Activated naive CD4-positive, alpha-beta T cell treated with anti-CD3 and anti-CD28 coated beads, Interleukin-2, amount 50 U/mL, for 72 hours (primary cell): ENCODE data around the gene MIGA2. TPM values are rescaled to one million over a fixed set of nuclear protein-coding genes. Genes with fewer than 3 reads are reported as not detected.
A peak's percentile ranks its signal among the peaks of the same experiment; 100 is the strongest.

Experiments used
- ATAC-seq, 2 donors: fragments of 150-1000 bp; cut with Tn5 transposase; 2 replicates each; pipeline ENCODE4 v1.10.0; 2021; ENCODE audit warnings: mild to moderate bottlenecking in 2 of 2, moderate library complexity in 2 of 2
- DNase-seq, 2 donors: peaks; one replicate each; pipeline ENCODE4 v3.0.0; 2021 to 2022; ENCODE audit warnings: low spot score in 2 of 2
- H3K27ac Mint-ChIP-seq, 2 donors: one replicate each; pipeline ENCODE4 v1.8.0; 2022; ENCODE audit warnings: mild to moderate bottlenecking in 2 of 2, mixed read lengths in 2 of 2
- H3K36me3 Mint-ChIP-seq, 2 donors: one replicate each; pipeline ENCODE4 v1.8.0; 2022; ENCODE audit warnings: mixed read lengths in 2 of 2
- H3K9me3 Mint-ChIP-seq, 2 donors: one replicate each; pipeline ENCODE4 v1.8.0; 2022; ENCODE audit warnings: mixed read lengths in 2 of 2
- total RNA-seq, 2 donors: library from RNA; stranded (reverse); gene quantifications; one replicate each; pipeline ENCODE4 v1.2.3, GENCODE V29; 2022

Gene MIGA2
- total RNA-seq, 2 donors from 2014 or later, result 30.4 to 79.3 TPM

DNA sequence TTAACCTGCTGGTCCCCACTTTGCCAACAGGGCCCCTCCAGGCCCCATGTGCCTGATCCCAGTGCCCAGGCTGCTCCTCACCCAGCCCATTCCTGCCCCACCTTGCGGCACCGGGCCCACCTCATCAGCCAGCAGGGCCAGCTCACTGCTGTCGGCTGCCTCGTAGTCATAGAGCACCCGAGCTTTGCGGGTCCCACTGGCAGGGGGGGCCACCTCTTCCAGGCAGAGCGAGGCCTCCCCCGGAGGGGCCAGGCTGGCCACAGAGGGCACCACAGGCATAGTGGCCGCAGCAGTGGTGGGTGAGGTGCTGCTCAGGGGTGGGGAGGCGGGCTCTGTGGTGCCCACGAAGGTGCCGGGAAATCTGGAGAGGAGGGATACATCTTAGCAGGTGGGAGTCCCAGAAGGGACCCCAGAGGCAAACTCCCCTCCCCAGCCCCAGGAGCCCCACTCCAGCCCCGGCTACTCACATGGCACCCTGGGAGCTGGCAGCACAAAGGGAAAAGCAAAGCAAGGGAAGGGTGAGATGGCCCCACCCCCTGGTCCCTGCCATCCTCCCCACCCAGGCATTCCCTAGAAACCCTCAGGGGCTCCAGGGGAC lies 27.3 kb upstream of the MIGA2 start:
- Mint-ChIP-seq H3K9me3 (no peaks in the 10 kb centered on the region), H3K27ac (peak overlapping the region in 1 of 2 donors; percentile 27), H3K36me3 (peaks cover 0 to 6% of the 10 kb centered on the region in 2 donors)
- DNase-seq (no peak), ATAC-seq (no peak)

DNA sequence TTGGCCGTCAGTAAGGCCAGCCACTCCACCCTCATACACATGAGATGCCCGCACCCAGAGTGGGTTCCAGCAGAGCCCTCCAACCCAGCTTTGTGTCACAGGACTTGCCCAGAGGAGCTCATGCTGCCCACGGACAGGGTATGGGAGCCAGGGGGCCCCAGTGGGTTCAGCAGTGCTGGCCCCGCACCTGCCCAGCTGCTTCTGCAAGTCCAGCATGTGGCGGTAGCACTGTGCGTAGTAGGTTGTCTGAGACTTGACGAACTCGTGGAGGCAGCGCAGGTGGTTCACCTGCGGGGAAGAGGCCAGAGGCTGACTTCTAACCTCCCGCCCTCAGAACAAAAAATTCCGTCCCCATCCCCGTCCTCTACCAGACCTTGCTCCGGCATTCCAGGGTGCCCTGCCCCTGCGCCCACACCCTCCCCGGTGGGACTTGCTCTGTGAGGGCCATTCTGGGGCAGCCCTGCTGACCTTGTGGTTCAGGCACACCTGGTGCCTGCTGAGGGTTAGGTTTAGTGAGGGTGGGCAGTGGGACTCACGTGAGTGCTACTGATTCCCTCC lies 26.8 kb upstream of the MIGA2 start:
- no peak for ATAC-seq
- no peaks in the 10 kb centered on the region for H3K9me3 Mint-ChIP-seq
- peak overlapping the region in 1 of 2 donors; percentile 27 for H3K27ac Mint-ChIP-seq
- H3K36me3 Mint-ChIP-seq, result peaks cover 0 to 11% of the 10 kb centered on the region in 2 donors
- DNase-seq, result no peak

DNA sequence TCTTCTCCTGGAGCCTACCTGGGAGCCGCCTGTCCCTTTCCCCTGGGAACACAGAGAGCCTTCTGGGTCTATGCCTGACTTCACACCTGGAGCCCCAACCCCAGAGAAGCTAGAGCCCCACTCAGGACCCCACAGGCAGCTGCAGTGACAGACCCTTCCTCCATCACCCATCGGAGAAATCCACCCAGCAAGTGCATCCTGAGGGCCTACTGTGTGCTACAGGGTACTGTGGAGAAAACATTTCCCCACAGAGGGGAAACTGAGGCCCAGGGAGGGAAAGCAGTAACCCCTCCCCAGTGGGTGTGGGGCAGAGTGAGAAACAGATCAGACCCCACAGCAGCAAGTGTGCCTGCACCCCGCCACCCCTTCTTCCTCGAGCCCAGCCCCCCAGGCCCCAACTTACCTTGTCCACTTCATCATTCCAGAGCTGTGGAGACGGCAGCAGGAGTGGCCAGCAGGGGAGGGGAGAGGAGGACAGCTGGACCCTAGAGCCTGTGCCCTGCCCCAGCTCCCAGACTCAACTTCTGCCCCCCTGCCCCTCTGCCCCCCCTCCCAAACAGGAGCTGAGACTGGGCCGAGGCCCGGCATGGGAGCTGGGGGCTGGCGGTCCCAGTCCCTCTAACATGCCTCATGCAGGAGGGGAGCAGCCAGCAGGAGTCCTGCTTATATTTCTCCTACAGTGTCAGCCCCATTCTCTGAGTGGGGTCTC lies 26.0 kb upstream of the MIGA2 start:
- ATAC-seq (no peak), DNase-seq (no peak)
- H3K27ac Mint-ChIP-seq, result peak overlapping the region in 1 of 2 donors; percentile 5
- peaks cover 0 to 9% of the 10 kb centered on the region in 2 donors for H3K36me3 Mint-ChIP-seq
- no peaks in the 10 kb centered on the region for H3K9me3 Mint-ChIP-seq

DNA sequence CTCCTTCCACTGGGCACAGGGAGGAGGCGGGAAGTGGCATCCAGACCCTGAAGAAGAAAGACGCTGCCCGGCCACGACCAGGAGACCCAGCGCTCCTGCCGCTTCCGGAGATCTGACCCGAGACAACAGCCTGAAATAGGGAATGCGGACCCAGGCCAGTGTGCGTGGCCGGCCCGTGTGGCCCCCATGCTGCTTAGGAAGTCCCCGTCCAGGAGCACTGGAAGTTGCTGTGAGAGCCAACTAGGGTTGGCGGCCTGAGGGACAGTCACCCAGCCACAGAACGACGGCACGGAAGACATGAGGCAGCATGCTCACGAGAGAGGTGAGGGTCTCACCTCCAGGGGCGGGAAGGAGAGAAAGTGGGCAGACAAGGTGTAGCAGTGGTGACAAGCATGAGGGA lies 25.3 kb upstream of the MIGA2 start:
- no peaks in the 10 kb centered on the region for H3K9me3 Mint-ChIP-seq
- peak overlapping the region in 1 of 2 donors; percentile 5 for H3K27ac Mint-ChIP-seq
- H3K36me3 Mint-ChIP-seq, result peaks cover 0 to 5% of the 10 kb centered on the region in 2 donors
- ATAC-seq (no peak), DNase-seq (no peak)

DNA sequence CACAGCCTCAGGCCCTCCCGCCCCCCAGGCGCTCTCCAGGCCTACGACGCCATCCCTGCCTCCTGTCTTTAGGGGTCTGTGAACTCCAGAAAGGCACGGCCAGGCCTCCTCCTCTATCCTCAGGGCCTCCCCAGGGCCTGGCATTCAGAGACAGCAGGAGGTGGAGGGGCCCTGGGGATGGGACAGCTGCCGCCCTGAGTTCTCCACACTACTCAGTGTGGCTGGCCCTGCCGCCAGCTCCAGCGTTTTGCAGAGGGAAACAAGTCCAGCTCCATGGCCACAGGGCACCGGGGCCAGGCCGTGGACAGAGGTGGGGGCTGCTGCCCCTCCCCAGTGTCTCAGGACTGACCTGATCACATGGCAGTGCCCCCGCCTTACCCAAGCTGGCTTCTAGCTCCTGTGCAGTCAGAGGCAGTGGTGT lies 24.7 kb upstream of the MIGA2 start:
- Mint-ChIP-seq H3K27ac (peak overlapping the region in 1 of 2 donors; percentile 5), H3K36me3 (peaks cover 0 to 5% of the 10 kb centered on the region in 2 donors), H3K9me3 (no peaks in the 10 kb centered on the region)
- DNase-seq (no peak), ATAC-seq (no peak)

DNA sequence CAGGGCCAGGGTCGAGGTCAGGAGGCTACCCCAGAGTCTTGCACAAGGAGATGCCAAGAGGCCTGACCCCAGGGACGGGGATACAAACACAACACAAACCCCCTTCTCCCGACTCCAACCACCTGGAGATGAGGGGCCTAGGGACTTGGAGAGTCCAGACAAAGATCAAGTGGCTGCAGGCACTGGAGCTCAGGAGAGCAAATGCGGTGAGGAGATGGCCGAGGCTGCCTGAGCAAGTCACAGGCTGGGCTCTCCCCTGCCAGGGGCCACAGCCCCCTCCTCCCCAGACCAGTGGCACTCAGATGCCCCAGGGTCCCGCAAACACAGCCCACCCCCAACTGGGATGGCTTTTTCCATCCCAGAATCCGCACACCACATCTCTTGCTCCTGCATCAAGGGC lies 24.1 kb upstream of the MIGA2 start:
- DNase-seq (no peak), ATAC-seq (no peak)
- Mint-ChIP-seq H3K27ac (peak overlapping the region; percentile 5 to 65), H3K9me3 (no peaks in the 10 kb centered on the region), H3K36me3 (peaks cover 0 to 5% of the 10 kb centered on the region in 2 donors)

DNA sequence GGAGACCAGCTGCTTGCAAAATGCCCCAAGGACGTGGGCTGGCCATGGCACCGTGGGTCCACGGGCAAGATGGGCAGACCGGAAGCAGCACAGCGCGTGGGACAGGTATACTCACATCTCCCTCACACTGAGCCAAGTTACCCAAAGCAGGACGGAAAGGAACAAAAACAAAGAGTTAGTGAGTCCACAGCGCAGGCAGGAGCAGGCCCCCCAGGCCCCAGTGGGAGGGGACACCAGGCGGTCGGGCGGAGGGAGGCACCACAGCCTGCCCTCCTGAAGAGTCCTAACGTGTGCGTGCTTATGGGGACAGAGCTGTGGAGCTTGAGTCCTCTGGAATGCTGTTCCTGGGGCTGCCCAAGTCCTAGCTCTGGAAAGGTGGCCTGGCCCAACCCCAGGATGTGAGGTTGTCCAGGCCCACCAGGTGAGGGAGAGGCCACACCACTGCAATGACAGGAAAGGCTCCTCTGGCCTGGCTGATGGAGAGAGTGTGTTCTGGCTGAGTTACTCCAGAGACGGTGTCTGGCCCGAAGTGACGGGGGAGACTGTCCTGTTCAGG lies 23.5 kb upstream of the MIGA2 start:
- Mint-ChIP-seq H3K9me3 (no peaks in the 10 kb centered on the region), H3K27ac (peak overlapping the region; percentile 62 to 65), H3K36me3 (peaks cover 0 to 5% of the 10 kb centered on the region in 2 donors)
- ATAC-seq, result no peak
- no peak for DNase-seq

DNA sequence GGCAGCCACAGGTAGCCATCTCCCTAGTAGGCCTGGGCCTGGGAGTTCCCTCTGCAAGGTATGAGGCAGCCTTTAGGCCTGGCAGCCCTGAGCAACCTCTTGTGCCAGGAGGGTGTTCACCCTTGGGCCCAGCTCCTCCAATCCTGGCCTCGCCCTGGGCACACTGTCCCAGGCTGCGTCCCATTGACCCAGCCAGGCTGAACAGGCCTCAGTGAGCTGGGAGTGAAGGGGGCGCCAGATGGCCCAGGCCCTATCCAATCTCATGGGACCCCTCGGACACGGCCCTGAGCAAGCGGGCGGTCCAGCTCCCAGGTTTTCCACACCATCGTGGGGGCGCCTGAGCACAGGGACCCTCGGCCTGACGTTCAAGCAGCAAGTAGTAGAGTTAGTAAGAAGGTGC lies 22.8 kb upstream of the MIGA2 start:
- Mint-ChIP-seq H3K27ac (peak overlapping the region in 1 of 2 donors; percentile 62), H3K9me3 (no peaks in the 10 kb centered on the region), H3K36me3 (peaks cover 0 to 5% of the 10 kb centered on the region in 2 donors)
- no peak for DNase-seq
- ATAC-seq, result peak in 1 of 2 donors; percentile 9

DNA sequence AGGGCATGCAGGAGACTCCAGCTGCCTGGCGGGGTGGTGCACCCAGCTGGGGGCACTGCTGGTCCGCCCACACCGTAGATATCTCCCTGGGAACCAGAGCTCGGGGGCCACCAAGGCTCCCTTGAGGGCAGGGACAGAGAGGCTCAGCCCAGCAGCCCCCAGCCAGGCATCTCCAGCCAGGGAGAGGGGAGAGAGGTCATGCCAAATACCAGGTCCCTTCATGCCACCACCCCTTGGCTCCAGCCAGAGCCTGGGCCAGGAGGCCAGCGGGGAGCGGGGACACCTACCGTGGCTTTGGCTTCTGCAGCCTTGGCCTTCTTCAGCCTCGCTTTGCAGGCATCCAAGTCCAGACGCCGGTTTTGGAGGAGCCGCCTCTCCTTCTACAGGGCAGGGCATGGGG lies 22.3 kb upstream of the MIGA2 start:
- DNase-seq (no peak), ATAC-seq (no peak)
- Mint-ChIP-seq H3K9me3 (no peaks in the 10 kb centered on the region), H3K36me3 (peaks cover 0 to 5% of the 10 kb centered on the region in 2 donors), H3K27ac (peak overlapping the region in 1 of 2 donors; percentile 62)

DNA sequence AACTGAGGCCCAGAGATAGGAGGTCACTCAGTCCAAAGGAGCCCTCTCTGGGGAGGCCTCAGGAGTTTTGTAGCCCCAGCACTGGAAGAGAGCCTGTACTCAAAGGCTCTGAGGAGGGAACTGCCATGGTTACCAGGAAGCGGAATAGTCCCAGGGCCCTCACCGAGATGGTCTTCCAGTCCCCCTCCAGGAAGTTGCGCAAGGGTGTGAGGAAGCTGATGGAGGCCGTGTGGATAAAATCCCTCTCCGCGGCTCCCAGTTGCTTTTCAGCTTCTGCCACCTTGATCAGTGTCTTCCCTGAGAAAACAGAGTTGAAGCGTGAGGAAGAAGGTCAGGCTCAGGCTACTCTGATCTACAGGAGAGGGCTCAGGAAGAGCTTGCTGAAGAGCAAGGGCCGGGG lies 21.8 kb upstream of the MIGA2 start:
- peaks cover 0 to 5% of the 10 kb centered on the region in 2 donors for H3K36me3 Mint-ChIP-seq
- ATAC-seq (no peak), DNase-seq (no peak)
- H3K27ac Mint-ChIP-seq, result peak overlapping the region in 1 of 2 donors; percentile 62
- no peaks in the 10 kb centered on the region for H3K9me3 Mint-ChIP-seq

DNA sequence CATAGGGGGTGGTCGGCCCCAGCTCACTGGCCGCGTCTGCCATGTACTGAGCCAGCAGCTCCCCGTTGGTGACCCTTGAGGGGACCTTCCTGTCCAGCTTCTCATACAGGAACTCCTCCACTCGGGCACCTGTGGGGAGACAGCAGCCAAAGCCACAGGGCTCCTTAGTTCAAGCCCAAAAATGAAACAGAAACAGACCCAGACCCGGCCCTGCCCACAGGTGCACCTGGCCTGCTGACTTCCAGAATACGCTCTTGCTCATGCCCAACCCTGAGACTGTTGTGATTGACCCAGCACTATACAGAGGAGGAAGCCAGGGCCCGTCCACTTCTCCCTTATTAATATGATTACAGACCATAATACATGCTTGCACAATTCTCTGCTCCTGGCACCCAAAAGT lies 15.3 kb upstream of the MIGA2 start:
- Mint-ChIP-seq H3K9me3 (no peaks in the 10 kb centered on the region), H3K27ac (peak overlapping the region in 1 of 2 donors; percentile 79)

DNA sequence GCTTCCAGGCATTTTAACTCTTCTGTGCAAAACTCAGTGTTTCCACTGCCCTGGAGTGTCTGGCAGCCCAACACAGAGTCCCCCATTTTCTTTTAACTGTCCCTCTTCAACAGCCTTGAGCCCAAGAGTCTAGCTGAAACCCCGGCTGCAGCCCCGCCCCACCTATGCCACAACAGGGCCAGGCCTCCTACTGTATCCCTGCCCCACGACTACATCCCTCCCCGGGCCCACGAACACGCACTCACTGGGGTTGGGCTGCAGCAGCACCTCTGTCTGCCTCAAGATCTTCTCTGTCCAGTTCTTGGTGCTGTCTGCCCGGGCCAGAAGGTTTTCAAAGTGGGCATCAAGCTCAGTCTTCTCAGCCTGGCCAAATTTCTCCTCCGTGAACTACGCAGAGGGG lies 14.4 kb upstream of the MIGA2 start:
- Mint-ChIP-seq H3K9me3 (no peaks in the 10 kb centered on the region), H3K36me3 (no peaks in the 10 kb centered on the region), H3K27ac (peak overlapping the region; percentile 22 to 70)
- ATAC-seq, result no peak
- no peak for DNase-seq

More for the DNA sequence above, 15.3 kb upstream of the MIGA2 start:
- ATAC-seq (no peak), DNase-seq (no peak)
- H3K36me3 Mint-ChIP-seq, result no peaks in the 10 kb centered on the region

DNA sequence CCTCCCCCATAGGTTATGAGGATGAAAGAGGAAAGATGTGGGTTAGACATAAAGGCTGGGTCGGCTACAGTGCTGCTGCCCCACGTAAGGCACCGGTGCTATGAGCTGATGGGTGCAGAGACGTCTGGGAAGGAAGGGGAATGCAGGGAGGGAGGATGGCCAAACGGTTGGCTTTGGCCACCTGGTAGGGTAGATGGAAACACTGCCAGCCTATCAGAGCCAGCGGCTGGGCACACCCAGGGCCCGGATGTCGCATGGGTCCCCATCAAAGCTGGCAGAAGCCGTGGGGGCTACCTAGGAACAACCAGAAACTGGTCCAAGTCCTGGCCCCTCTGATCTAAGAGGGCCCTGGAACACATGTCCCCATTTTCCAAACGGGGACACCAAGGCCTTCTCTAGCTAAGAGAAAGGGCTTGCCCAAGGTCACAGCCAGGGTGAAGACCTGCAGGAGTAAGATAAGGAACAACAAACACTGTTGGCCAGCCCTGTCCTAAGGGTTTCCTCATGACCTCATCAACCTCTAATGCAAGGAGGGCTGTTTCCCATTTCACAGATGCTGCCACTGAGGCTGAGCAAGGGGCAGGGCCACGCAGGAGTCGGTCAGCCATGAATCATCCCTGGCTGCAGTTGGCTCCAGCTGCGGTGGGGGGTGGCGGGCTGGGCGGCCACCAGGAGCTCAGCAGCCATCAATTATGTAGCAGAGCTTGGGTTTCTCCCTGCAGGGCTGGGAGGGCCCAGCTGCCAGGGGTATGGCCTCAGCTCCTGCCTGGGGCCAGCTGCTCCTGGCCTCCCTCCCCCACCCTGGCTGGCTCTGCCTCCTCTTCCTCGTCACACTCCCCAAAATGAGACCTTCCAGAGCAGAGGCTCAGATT lies 13.2 kb upstream of the MIGA2 start:
- DNase-seq (no peak), ATAC-seq (no peak)
- H3K9me3 Mint-ChIP-seq, result no peaks in the 10 kb centered on the region
- H3K27ac Mint-ChIP-seq, result peak overlapping the region; percentile 22 to 59
- peaks cover 0 to 5% of the 10 kb centered on the region in 2 donors for H3K36me3 Mint-ChIP-seq

DNA sequence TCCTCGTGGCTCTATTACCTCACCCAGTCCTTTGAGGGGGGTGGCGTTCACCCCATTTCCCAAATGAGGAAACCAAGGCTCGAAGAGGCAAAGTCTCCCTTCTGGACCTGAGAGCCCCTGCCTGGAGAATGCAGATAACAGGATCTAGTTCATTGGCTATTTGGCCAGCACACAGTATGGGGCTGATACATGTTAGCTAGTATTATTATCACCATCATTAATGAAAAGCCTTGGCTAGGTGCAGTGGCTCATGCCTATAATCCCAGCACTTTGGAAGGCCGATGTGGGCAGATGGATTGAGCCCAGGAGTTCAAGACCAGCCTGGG lies 12.6 kb upstream of the MIGA2 start:
- H3K36me3 Mint-ChIP-seq, result peaks cover 0 to 5% of the 10 kb centered on the region in 2 donors
- no peak for ATAC-seq
- no peaks in the 10 kb centered on the region for H3K9me3 Mint-ChIP-seq
- no peak for DNase-seq
- peak overlapping the region in 1 of 2 donors; percentile 36 for H3K27ac Mint-ChIP-seq

DNA sequence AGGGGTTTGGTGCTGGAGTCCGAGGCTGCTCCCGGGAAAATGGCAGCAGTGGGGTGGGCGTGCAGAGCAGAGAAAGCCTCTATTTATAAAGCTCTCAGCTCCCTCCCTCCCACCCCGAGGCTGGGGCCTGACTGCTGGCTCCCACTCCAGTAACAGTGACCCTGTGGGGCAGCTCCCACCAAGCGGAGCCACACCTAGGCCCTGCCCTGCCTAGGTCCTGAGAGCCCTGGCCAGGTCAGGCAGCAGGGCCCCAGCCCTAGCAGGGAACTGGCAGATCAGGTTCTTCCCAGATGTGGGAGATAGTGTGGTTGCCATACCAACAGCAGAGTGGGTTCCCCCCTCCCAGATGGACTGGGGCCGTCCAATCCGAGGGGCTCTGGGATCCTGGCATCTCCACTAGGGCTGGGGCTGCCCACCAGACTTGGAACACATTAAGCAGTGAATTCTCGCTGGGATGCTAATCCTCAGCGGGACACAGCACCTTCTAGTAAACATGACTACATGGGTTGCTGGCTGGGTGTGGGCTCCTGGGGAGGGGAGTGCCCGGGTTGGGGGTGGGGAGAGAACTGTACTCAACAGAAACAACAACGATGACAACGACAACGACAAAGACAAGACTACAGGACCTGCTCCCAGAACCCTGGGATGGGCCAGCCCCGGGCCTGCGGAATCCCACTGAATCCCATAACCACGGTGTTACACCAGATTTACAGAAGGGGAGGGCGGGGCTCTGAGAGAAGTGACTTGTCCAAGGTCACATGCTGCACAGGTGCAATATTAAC lies 9.8 kb upstream of the MIGA2 start:
- H3K27ac Mint-ChIP-seq, result peak overlapping the region in 1 of 2 donors; percentile 79
- H3K9me3 Mint-ChIP-seq, result no peaks in the 10 kb centered on the region
- ATAC-seq (no peak), DNase-seq (no peak)
- H3K36me3 Mint-ChIP-seq, result peaks cover 0 to 5% of the 10 kb centered on the region in 2 donors

DNA sequence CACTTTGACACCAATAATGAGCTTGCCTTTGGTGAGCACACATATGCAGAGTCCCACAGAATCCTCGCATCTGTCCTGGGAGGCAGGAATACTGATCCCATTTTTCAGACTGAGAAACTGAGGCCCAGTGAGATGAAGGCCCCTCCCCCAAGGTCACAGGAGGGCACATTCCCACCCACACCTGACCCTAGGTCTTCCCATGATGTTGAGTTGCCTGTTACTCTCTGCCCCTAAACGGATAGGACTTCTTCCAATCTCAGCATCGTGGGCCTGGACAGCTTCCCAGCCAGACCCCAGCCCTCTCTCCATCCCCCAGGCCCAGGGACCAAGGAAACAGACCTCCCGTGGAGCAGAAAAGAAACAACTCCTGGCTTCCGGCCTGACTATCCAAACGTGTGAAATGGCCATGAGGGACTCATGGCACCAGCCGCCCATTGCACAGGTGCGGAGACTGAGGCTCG lies 9.2 kb upstream of the MIGA2 start:
- ATAC-seq, result no peak
- peak in 1 of 2 donors; percentile 53 for DNase-seq
- Mint-ChIP-seq H3K36me3 (peaks cover 0 to 5% of the 10 kb centered on the region in 2 donors), H3K27ac (peak overlapping the region; percentile 79 to 85), H3K9me3 (no peaks in the 10 kb centered on the region)
